ENCODE data around the gene PDE4D.

- TF ChIP-seq ZNF70 (CRISPR knock-in tag; IDR thresholded peaks at IDR 0.05) (no peak), ARNTL (CRISPR knock-in tag; IDR thresholded peaks at IDR 0.05; ENCODE audit: borderline replicate concordance, low read depth) (no peak)
These were observed 628.8 kb downstream of the PDE4D start for GRCh38 chr5:59264639-59265245.

Measured in SK-N-SH treated with all-trans-retinoic acid at 6 μM for 48 hours (cell line).